Measurements from ENCODE around the gene AGAP1.
A peak's percentile ranks its signal among the peaks of the same experiment; 100 is the strongest.

The AGAP1 gene

GRCh38 chr2:235951493-235951892 lies 457.6 kb downstream of the AGAP1 start:
- DNase-seq (ENCODE audit: low read depth), result no peak
- TF ChIP-seq CTCF (IDR thresholded peaks at IDR 0.05; ENCODE audit: insufficient read depth, low read depth, low read length, missing control alignments), result no peak
- H3K4me3 ChIP-seq (ENCODE audit: low read length), result no peak overlapping the region

GRCh38 chr2:235951982-235952381 lies 458.1 kb downstream of the AGAP1 start:
- TF ChIP-seq CTCF (IDR thresholded peaks at IDR 0.05; ENCODE audit: insufficient read depth, low read depth, low read length, missing control alignments), result no peak
- H3K4me3 ChIP-seq (ENCODE audit: low read length), result no peak overlapping the region
- peak; percentile 4 for DNase-seq (ENCODE audit: low read depth)

- H3K4me3 ChIP-seq (ENCODE audit: low read length), result no peak overlapping the region
- DNase-seq (ENCODE audit: low read depth), result no peak
- no peak for TF ChIP-seq CTCF (IDR thresholded peaks at IDR 0.05; ENCODE audit: insufficient read depth, low read depth, low read length, missing control alignments)
Measured at GRCh38 chr2:235952714-235953113, 458.9 kb downstream of the AGAP1 start.

DNA sequence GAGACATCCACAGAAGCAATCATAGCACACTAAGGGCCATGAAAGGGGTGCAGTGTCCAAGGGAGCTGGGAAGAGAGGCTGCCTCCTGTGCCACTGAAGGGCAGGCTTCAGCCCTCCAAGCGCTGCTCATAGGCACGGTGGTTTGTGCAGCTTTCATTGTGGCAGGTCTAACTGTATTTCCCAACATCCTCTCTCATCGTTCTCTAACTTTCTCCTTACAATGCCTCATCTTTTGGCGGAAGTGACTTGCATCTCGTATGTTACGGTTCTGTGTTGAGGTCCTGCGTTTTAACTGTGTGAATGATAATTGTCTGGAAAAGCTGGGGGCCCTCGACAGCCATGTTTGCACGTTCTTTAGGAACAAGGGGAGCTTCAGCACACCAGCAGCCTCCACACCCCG lies 460.4 kb downstream of the AGAP1 start:
- H3K4me3 ChIP-seq (ENCODE audit: low read length), result no peak overlapping the region
- no peak for DNase-seq (ENCODE audit: low read depth)
- TF ChIP-seq CTCF (IDR thresholded peaks at IDR 0.05; ENCODE audit: insufficient read depth, low read depth, low read length, missing control alignments), result no peak

DNA sequence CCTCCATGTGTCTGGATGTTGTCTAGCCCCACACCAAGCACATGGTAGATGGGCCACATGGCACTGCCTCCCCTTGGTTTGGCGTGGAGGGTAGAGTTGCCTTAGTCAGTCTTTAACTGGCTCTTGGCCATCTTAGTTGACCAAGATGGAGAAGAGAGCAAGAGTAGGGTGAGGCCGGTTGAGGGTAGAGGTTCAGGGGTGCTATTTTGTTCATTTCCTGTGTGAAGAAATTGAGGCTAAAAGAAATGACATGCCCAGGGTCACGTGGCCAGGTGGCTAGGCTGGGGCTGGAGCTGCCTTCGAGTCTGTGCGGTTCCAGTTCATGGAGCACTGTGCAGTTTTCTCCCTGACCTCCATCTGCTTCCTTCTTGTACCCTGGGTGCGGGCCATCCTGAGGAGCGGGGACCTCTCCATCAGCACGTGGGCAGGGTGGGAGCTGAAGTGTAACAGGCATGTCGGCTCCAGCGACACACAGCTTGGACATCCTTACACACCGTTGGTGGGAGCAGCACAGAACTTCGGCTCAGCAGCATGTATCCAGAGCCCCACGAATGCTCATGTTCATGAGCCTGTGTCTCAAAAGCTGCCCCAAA lies 461.1 kb downstream of the AGAP1 start:
- no peak for DNase-seq (ENCODE audit: low read depth)
- H3K4me3 ChIP-seq (ENCODE audit: low read length), result no peak overlapping the region
- no peak for TF ChIP-seq CTCF (IDR thresholded peaks at IDR 0.05; ENCODE audit: insufficient read depth, low read depth, low read length, missing control alignments)

DNA sequence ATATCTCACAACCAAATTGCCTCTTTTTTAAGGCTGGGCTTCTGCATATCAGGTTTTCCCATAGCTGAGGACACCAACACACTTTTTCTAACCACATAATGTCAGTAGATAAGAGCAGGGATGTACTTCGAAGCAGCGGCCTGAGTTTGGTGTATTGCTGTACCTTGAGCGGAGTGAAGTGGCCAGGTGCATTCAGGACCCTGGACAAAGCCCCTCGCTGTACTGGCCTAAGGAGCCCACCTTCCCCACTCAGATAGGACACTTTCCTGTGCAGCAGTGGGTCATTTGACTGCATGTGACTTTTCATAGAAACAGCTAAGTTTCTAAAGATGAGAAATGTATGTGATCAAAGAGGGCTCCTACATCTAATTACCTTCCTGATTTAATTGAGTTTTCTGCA lies 461.8 kb downstream of the AGAP1 start:
- DNase-seq (ENCODE audit: low read depth), result no peak
- no peak for TF ChIP-seq CTCF (IDR thresholded peaks at IDR 0.05; ENCODE audit: insufficient read depth, low read depth, low read length, missing control alignments)
- H3K4me3 ChIP-seq (ENCODE audit: low read length), result no peak overlapping the region

- DNase-seq (ENCODE audit: low read depth), result no peak
- no peak for TF ChIP-seq CTCF (IDR thresholded peaks at IDR 0.05; ENCODE audit: insufficient read depth, low read depth, low read length, missing control alignments)
- H3K4me3 ChIP-seq (ENCODE audit: low read length), result no peak overlapping the region
Measured at GRCh38 chr2:235956281-235956970, 462.6 kb downstream of the AGAP1 start.

All from epithelial cell of esophagus (primary cell).